BLaER1 (cell line): Measurements from ENCODE around the gene DDA1.

Source experiments
- H3K27ac ChIP-seq: shearing (Covaris generic); formaldehyde crosslinking; 2 replicates; pipeline ENCODE4 v1.8.1; 2022
- H3K27me3 ChIP-seq: shearing (Covaris generic); formaldehyde crosslinking; 2 replicates; pipeline ENCODE4 v1.8.1; 2022
- H3K36me3 ChIP-seq: shearing (Covaris generic); formaldehyde crosslinking; 2 replicates; pipeline ENCODE4 v1.8.1; 2022
- H3K4me1 ChIP-seq: shearing (Covaris generic); formaldehyde crosslinking; 2 replicates; pipeline ENCODE4 v1.8.1; 2022
- H3K4me2 ChIP-seq: shearing (Covaris generic); formaldehyde crosslinking; 2 replicates; pipeline ENCODE4 v1.8.1; 2022
- H3K4me3 ChIP-seq: shearing (Covaris generic); formaldehyde crosslinking; 2 replicates; pipeline ENCODE4 v1.8.1; 2022
- H3K9ac ChIP-seq: shearing (Covaris generic); formaldehyde crosslinking; 2 replicates; pipeline ENCODE4 v1.8.1; 2022
- H3K9me3 ChIP-seq: shearing (Covaris generic); formaldehyde crosslinking; 2 replicates; pipeline ENCODE4 v1.8.1; 2022
- H4K20me1 ChIP-seq: shearing (Covaris generic); formaldehyde crosslinking; 2 replicates; pipeline ENCODE4 v1.8.1; 2022
- Cebpa-rat ChIP-seq: shearing (Covaris generic); IDR thresholded peaks from 2 replicates; pipeline ENCODE4 v1.8.1; 2022

DDA1 gene

DNA sequence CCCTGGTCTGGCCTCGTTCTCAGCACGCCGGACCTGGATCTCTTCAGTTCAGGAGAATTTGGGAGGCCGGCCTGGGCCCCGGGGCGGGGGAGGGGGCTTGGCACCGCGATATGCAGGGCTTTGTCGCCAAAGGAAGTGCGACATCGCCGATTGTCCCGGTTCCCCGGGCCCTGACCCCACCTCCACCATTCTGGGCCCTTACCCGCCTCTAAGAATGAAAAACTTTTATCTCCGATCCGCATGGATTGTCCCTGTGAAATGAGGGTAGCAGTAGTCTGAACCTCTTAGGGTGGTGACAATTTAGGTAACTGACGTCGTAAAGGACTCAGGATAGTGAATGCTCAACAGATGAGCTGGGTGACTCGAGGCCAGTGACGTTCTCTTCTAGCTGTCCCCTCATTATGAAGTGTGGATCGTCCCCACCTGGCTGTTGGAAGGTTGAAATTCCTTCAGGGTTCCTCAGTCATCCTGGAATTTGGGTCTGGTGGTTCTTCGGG is 650 bp downstream of the DDA1 start:
- no peak for TF ChIP-seq Cebpa-rat
- H3K9ac ChIP-seq = peak overlapping the region; percentile 89
- H3K4me1 ChIP-seq = peaks cover 50% of the 10 kb centered on the region
- peaks cover 52% of the 10 kb centered on the region for H4K20me1 ChIP-seq
- H3K27me3 ChIP-seq = no peaks in the 10 kb centered on the region
- peak overlapping the region; percentile 96 for H3K4me2 ChIP-seq
- peak overlapping the region; percentile 87 for H3K27ac ChIP-seq
- peaks cover 40% of the 10 kb centered on the region for H3K36me3 ChIP-seq
- no peaks in the 10 kb centered on the region for H3K9me3 ChIP-seq
- H3K4me3 ChIP-seq = peak overlapping the region; percentile 92

GRCh38 chr19:17311455-17312188 is 2.3 kb downstream of the DDA1 start:
- Histone ChIP-seq H3K4me1 (peaks cover 45% of the 10 kb centered on the region), H3K4me3 (no peak overlapping the region), H3K9me3 (no peaks in the 10 kb centered on the region), H3K9ac (no peak overlapping the region), H4K20me1 (peaks cover 59% of the 10 kb centered on the region), H3K27me3 (no peaks in the 10 kb centered on the region), H3K4me2 (no peak overlapping the region), H3K27ac (no peak overlapping the region), H3K36me3 (peaks cover 53% of the 10 kb centered on the region)
- no peak for TF ChIP-seq Cebpa-rat

DNA sequence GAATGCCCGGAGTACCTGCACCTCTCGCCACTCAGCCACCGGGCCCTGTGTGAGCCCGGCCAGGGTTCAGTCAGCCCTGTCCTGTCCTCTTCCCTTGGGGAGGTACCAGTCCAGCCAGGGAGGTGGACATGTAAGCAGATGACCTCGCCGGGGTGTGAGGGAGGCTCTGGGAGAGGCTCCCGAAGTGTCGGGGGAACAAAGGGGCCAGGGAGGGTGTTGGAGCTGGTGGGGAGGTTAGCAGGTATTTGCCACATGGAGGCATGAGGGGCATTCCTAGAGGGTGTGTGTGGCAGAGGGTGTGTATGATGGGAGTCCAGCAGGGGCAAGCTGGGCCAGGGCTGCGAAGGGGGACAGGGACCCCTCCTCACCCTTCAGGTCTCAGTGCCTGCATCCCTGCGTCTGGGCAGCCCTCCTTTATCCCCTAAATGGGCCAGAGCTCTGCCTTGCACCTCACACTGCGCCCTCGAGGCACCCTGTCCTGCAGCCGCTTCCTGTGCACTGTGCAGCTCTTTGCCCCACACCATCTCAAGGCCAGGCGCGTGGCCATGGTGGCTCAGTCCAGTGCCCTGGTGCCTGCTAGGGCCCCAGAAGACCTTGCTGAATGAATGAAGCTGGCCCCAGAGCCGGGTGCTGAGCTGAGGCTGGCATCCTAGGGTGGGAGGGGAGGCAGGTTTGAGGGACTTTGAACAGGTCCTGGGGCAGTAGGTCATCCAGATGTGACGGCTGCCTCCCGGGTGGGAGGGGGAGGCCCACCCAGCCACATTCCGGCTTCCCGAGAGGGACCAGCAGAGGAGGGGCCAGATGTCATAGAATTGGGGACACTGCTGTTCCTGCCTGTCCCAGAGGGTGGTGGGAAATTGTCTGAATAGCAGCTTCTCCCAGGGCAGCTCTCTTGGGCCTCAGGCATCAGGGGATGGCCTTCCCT is 3.1 kb downstream of the DDA1 start:
- no peak overlapping the region for H3K27ac ChIP-seq
- H4K20me1 ChIP-seq = peaks cover 59% of the 10 kb centered on the region
- H3K9ac ChIP-seq = no peak overlapping the region
- H3K4me3 ChIP-seq = no peak overlapping the region
- H3K4me1 ChIP-seq = peaks cover 37% of the 10 kb centered on the region
- no peak overlapping the region for H3K4me2 ChIP-seq
- H3K27me3 ChIP-seq = no peaks in the 10 kb centered on the region
- no peak for TF ChIP-seq Cebpa-rat
- peaks cover 61% of the 10 kb centered on the region for H3K36me3 ChIP-seq
- no peaks in the 10 kb centered on the region for H3K9me3 ChIP-seq

- Histone ChIP-seq H3K4me1 (peaks cover 33% of the 10 kb centered on the region), H3K27me3 (no peaks in the 10 kb centered on the region), H4K20me1 (peaks cover 63% of the 10 kb centered on the region), H3K4me3 (no peak overlapping the region), H3K9me3 (no peaks in the 10 kb centered on the region), H3K36me3 (peaks cover 78% of the 10 kb centered on the region), H3K4me2 (no peak overlapping the region), H3K27ac (no peak overlapping the region), H3K9ac (no peak overlapping the region)
- TF ChIP-seq Cebpa-rat = no peak
Observed at GRCh38 chr19:17314007-17314593, 4.7 kb downstream of the DDA1 start.

DNA sequence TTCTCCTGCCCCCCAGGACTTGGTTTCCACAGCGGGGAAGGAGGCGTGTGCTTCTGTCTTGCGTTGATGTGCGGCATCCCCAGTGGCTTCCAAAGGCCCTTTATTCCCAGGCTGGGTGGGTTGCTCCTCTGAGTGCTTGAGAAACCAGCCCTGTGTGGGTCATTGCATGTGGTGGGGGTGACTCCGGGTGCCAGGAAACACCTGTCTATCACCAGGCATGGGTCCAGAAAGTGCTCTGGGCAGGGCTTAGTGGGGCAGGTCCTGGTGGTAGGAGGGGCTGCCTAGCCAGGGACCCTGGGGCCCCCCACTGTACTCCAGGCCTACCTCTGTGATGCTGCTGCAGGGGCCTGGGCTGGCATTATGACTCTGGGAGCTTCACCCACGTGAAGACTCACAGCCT is 9.6 kb downstream of the DDA1 start:
- TF ChIP-seq Cebpa-rat = no peak
- Histone ChIP-seq H3K9me3 (no peaks in the 10 kb centered on the region), H3K4me3 (no peak overlapping the region), H3K27me3 (peaks cover 8% of the 10 kb centered on the region; the same call in 1 of the 2 replicates), H3K4me2 (peak overlapping the region; percentile 40; the same call in 1 of the 2 replicates), H3K9ac (peak overlapping the region; percentile 35; the same call in 1 of the 2 replicates), H3K27ac (peak overlapping the region; percentile 7; the same call in 1 of the 2 replicates), H3K4me1 (peaks cover 51% of the 10 kb centered on the region), H4K20me1 (peaks cover 38% of the 10 kb centered on the region), H3K36me3 (peaks cover 80% of the 10 kb centered on the region)

GRCh38 chr19:17319473-17320238 is 10.3 kb downstream of the DDA1 start:
- Histone ChIP-seq H3K36me3 (peaks cover 77% of the 10 kb centered on the region), H3K27me3 (peaks cover 8% of the 10 kb centered on the region; the same call in 1 of the 2 replicates), H3K4me3 (no peak overlapping the region), H3K4me2 (no peak overlapping the region), H3K9me3 (no peaks in the 10 kb centered on the region), H3K27ac (no peak overlapping the region), H3K9ac (no peak overlapping the region), H3K4me1 (peaks cover 58% of the 10 kb centered on the region), H4K20me1 (peaks cover 35% of the 10 kb centered on the region)
- TF ChIP-seq Cebpa-rat = no peak

DNA sequence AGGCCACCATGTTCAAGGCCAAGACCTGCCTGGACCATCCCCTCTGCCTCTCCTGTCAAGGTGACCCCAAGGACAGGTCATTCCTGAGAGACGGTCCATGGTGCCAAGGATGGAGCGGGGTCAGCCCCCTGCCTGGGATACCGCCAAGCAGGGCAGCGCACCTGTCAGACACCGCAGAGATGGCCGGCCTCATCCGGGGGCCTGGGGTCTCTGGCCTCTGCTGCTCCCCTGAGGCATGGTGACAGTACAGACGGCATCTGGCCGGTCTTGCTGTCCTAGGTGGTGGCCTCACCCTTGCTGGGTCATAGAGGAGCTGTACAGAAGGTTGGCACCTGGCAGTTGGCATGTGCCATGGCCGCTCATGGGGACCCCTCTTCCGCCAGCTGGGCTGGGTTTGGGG is 11.1 kb downstream of the DDA1 start:
- peak overlapping the region; percentile 72; the same call in 1 of the 2 replicates for H3K27ac ChIP-seq
- H3K36me3 ChIP-seq = peaks cover 80% of the 10 kb centered on the region
- H3K27me3 ChIP-seq = peaks cover 8% of the 10 kb centered on the region; the same call in 1 of the 2 replicates
- TF ChIP-seq Cebpa-rat = no peak
- H3K4me3 ChIP-seq = no peak overlapping the region
- no peaks in the 10 kb centered on the region for H3K9me3 ChIP-seq
- H3K4me1 ChIP-seq = peaks cover 58% of the 10 kb centered on the region
- H3K4me2 ChIP-seq = peak overlapping the region; percentile 94; the same call in 1 of the 2 replicates
- peaks cover 41% of the 10 kb centered on the region for H4K20me1 ChIP-seq
- H3K9ac ChIP-seq = 0 out of 2 replicates have a peak overlapping the region, but pooled peaks have one; percentile 58

- Histone ChIP-seq H3K9ac (peak overlapping the region; percentile 58), H3K4me2 (peak overlapping the region; percentile 94), H4K20me1 (peaks cover 35% of the 10 kb centered on the region), H3K4me1 (peaks cover 58% of the 10 kb centered on the region), H3K36me3 (peaks cover 65% of the 10 kb centered on the region), H3K27me3 (peaks cover 8% of the 10 kb centered on the region; the same call in 1 of the 2 replicates), H3K27ac (peak overlapping the region; percentile 72), H3K9me3 (no peaks in the 10 kb centered on the region), H3K4me3 (no peak overlapping the region)
- TF ChIP-seq Cebpa-rat = no peak
Observed at GRCh38 chr19:17321655-17322489, 12.5 kb downstream of the DDA1 start.
